GM18498 (cell line): ENCODE measurements around the gene MATN1.
"Not testable (repeated sequence)": the region's sequence is repeated elsewhere in the genome, so short reads cannot be mapped to it uniquely, and the experiment has no call there.

Source experiments
- ATAC-seq: cut with Tn5 transposase; IDR thresholded peaks from one replicate; pipeline ENCODE4 v1.9.1; 2021; ENCODE audit warnings: mild to moderate bottlenecking, moderate library complexity; ENCODE audit not compliant: unreplicated experiment

The MATN1 gene

DNA sequence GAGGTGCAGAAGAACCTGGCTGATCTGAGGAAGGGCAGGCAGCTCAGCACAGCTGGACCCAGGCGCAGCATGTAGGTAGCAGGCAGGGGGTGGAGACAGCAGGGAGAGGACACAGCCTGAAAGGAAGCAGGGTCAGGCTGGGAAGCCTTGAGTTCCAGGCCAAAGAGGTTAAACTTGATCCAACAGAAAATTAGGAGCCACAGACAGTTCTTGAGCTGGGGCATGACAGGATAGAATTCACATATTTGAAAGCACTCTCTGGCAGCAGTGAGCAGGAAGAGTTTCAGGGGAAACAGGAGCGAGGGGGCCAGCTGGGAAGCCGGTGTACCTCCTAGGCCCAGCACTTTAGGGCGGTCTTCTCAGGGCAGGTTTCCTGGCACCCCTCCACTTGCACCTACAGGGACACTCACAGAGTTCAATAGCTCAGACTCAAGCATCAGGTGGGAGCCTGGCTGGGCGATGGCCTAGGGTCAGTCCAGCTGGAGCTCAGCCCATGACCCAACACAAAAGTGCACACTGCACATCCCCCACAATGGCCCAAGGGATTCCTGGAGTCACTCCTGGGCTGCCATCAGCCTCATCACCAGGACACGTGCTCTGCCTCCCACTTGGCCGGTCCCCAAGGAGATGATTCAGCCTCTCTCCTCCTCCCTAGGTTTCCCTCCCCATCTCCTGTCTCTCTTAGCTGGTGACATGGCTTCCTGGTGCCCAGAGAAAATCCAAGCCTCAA is 22.7 kb downstream of the MATN1 start:
- ATAC-seq: no peak

DNA sequence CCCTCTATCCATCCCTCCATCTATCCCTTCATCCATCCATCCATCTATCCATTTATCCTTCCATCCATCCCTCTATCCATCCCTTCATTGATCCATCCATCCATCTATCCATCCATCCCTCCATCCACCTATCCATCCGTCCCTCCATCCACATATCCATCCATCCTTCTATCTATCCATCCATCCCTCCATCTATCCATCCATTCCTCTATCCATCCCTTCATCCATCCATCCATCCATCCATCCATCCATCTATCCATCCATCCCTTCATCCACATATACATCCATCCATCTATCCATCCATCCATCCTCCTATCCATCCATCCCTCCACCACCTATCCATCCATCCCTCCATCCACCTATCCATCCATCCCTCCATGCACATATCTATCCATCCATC is 23.6 kb downstream of the MATN1 start:
- ATAC-seq: no peak

DNA sequence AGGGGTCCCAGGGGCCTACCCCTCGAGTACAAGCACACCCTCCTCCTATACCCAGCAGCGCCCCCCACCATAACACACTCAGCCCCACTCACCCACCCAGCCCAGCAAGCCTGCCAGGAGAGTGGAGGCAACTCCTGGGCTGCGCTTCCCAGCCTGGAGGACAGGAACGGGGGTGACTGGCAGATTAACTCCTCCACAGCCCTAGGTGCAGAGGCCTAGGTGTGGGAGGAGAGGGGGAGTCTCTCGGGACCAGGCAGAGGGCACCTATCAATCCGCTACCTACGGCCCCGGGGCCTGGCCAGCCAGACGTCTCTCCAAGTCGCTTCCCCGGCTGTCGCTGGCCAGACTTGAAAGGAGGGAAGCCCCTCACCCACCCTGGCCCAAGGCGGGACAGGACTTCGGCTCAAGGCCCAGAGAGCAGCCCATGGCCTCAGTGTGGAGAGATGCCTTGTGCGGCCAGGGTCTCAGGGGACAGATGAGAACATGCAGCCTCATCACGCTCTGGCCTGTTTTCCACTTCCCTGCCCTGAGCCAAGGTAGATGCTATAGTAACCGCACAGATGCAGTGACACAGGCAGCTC is 24.9 kb downstream of the MATN1 start:
- ATAC-seq: no peak

DNA sequence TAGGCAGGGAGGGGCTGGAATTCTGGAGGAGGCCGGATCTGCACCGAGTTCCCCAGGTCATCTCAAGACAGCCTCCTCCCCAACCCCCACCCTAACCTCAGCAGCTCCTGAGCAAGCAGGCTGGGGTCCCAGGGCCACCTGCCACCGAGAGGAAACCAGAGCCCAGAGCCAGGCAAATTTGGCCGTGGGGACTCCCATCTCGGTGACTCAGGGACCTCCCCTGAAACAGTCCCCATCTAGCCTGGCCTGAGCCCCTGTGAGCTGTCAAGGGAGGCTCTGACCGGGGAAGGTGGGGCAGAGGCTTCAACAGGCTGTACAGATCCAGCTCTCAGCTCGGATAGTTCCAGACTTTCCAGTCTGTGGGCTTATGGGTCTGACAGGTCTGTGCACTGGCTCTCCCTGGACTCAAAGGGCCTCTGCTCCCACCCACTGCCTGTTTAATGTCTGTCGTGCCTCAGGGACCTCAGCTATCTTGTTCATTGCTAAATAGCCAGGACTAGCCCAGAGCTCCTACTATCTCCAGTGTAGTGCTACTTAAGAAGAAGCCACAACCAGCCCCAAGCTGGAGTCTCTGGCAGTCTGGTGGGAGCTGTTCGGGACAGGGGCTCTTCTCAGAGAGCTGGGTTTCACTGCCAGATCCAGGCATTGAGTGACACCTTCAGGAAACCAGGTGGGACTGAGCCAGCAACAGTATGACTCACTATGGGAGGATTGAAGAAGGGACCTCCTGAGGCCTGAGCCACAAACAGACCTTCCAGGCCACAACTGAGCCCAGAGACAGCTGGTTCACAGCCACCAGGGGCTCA is 25.6 kb downstream of the MATN1 start:
- no peak for ATAC-seq

DNA sequence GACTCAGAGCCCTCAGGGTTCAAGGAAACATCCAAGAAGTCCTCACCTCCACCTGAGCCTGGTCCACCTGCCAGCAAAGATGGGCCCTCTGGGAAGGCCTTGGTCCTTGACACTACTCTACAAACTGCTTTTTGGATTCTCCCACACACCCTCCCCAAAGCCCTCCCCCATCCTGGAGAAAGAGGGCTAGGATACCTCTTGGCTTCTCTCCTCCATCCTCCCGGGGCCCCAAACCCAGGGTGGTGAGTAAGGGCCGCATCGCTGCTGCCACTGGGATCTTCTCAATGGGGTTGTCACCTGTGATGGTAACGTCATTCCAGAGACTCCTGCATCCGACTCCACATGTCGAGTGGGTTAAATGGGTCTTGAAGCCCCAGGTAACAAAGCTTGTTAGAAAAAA is 26.6 kb downstream of the MATN1 start:
- ATAC-seq: no peak

DNA sequence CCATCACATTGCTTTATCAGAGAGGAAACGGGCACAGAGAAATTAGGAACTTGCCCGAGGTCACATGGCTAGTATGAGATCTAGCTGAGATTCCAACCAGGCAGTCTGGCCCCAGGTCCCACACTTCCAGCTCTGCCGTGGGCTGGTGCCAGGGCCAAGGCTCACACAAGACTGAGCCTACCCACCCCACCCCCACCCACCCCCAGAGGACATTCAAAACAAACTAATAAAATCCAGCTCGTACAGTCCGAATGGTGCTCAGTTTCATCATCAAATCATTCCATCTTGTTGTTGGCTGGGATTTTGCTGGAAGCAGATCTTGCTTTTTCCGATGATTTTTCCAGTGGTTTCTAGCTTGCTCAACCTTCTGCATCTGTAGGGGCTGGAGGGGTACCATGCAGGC is 27.9 kb downstream of the MATN1 start:
- ATAC-seq: no peak

DNA sequence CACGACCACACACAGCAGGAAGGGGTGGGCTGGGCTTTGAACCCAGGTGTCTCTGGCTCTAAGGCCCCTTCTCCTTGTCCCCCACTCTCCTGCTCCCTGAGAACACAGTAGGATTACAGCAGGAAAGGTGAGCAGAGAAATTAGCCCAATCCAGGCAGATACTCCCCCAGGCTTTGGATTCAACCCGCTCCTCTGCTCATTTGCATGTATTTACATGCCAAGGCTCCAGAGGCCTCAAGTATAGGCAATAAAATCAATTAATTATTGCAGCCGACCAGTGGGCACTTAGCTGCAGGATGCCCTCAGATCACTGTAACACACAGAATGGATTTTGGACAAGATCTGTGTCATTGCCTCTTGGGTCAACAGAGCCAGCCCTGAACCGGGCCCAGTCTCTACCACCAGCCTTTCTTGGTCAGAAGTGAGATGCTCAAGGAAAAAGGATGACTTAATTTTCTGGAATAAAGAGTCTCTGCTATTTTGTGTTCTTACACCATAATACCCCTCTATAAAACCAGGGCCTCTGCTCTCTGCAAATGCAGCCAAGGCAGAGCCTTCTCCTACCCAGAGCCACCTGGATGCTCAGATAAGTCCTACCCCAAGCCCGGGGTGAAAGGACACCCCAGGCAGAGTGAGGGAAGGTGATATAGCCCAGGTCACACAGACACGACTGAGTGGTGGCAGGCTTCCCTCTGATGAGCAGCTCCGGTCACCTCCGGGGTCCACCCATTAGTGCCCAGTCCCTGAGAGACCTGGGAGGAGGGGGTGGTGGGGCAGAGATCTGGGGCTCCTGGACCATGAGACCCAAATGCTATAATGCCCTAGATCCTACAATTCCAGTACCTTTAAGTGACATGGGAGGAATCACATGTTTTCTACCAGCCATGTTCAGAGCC is 28.9 kb downstream of the MATN1 start:
- no peak for ATAC-seq

DNA sequence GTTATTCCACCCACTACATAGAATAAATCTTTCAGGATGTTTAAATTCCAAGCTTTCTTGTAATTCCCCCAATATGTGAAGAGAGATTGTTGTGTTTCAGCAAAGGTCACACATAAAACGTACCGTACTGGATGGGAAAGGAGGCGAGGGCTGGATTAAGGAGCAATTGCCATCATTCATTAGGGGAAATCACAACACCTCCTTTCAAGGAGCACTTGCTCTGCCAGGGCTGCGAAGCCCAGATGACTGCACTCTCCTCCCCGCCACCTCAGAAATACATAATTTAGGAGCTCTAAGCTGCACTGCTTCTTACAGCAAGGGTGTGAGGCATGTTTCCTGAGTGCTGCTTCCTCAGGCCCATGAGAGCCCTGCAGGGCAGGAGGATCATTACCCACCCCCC is 29.6 kb downstream of the MATN1 start:
- ATAC-seq: no peak

DNA sequence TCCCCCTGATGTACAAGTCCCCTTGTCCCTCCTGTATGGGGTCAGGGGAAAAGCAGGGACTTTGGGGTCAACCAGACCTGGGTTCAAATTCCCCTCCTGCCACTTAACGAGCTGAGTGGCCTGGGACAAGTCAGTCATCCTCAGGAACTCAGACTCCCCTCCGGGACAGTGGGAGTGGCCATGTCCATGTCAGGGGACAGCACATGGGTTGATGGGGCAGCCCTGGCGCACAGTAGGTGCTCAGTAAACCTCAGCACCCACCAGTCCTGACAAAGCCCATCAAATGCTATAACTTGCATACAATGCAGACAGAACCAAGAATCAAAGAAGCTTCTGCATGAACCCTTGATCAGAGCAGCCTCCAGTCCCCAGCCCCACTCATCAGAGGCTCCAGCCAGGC is 30.0 kb downstream of the MATN1 start:
- ATAC-seq: no peak

DNA sequence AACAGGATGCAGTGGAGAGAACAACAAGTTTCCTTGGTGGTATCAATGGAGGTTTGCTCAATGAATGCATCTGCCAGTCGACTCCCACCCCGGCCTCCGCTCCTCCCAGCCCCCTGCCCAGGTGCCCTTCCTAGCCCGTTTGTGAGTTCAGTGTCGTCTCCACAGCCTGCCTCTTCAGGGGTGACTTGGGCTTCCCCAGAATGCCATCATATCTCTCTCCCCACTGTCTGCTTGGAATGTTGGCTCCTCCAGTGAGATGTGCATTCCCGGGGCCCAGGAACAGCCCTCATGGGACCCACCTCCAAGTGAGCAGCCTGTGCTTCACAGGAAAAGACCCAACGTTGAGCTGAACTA is 30.5 kb downstream of the MATN1 start:
- ATAC-seq: no peak

DNA sequence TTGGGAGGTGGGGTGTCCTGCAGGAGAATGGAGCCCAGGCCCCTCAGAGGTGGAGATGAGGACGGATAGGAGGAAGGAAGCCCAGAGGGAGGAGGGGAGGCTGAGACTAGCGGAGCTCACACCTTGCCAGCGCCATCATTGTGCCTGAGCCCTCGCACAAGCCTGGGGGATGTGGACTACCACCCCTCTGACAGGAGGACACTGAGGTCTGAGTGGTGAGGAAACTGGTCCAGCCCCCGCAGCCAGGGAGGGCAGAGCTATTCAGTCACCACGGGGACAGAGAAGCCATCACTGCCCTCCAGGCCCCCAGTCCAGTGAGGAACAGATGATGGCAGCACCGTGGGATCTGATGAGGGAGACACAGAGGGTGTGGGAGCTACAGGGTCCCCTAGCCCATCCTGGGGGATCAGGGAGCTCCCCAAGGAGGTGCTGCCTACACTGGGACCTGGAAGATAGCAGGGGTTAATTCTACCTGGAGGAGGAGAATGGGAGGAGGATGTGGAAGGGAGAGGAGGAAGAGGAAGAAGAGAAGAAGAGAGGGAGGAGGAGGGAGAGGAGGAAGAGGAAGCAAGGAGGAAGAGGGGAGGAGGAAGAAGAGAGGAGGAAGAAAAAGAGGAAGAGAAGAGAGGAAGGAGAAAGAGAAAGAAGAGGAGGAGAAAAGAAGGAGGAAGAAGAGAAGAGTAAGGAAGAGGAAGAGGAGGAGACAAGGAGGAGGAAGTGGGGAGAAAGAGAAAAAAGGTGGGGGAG is 31.0 kb downstream of the MATN1 start:
- no peak for ATAC-seq

DNA sequence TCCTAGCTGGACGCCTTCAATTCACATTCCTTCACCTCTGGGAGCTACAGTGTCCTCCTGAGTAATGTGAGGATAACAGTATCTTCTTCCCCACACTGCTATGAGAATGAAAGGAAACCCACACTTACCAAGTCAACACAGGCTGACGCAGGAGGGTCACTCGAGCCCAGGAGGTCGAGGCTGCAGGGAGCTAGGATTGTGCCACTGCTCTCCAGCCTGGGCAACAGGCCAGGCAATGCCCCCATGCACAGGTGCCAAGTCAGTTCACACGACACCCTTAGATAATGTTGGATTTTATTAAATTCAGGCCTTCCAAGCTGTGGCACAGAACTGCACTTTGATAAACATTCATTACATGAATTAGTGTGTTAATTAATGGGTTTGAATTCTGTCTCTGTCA is 31.9 kb downstream of the MATN1 start:
- no peak for ATAC-seq

DNA sequence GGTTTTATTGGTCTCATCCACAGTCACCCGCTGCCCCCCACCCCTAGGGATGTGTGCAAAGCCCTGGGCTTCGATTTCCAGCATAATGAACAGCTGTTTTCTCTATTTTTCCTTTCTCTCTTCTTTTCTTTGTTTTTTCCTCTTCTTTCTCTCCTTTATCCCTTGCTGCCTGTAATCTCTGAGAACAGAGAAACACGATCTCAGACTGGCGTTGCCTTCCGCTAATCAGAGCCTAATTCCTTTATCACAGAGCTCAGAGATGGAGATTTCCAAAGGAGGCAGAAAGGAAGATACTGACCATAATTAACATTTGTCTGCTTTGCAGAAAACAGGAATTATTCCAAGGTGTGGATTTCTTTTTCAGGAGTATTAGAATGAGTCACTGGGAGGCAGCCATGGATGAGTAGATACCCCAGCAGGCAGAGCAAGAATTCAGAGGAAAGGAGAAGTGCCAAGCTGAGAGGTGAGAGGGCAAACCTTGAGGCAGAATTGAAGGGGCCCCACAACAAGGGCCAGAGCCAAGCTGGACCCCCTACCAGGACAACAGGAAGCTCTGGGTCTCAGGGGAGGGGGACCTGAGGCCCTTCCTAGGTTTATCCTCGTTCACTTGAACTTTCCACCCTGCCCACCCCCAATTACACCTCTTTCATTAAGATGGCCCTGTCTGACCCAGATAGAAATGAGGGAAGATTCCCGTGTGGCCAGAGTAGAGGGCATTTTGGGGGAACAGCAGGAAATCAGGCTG is 33.3 kb downstream of the MATN1 start:
- no peak for ATAC-seq

DNA sequence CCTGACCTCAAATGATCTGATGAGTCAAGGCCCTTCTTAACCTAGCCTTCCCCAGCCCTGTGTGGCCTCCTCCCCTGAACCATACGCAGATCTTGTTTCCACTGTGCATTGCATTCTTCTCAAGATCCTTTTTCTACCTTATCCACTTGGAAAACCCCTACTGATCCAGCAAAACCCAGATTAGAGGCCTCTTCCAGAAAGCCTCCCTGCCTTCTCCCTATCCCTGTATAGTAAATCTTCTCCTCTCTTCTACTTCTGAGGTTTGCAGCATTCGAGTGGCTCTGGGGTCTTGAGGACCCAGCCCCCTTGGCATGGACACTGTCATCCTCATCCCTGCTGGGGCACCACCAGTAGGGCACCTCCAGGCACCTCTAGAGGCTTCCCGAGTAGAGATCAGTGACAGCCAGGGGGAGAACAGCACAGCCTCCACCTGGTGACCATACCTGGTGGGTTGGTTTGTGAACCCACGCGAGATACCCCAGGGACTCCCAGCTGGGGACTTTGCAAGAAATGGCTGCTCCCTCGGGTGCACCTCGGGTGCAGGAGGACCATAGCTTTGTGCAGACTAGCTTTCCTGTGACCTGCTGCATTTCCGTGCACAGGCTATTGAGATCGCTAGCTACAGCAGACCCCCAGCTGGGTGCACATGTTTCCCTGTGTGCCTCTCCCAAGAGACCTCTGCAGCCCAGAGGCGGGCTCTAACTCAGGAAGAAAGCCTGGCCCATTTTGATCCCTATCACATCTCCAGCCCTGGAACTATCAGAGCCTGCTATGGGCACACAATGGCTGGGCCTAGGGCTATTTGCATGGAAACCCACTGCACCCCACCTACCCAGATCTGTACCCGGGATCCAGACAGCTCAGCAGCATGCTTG is 34.2 kb downstream of the MATN1 start:
- ATAC-seq: no peak

DNA sequence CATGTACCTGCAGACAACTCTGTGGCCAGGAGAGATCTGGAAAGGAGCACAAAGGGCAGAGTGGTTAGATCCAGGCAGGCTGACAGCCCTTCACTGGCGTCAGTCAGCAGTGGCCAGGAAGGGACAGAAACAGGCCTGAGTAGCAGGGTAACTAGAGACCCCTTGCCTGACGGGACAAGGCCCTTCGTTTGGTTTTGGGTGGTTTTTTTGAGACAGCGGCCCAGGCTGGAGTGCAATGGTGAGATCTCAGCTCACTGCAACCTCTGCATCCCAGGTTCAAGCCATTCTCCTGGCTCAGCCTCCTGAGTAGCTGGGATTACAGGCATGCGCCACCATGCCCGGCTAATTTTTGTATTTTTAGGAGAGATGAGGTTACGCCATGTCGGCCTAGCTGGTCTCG is 34.9 kb downstream of the MATN1 start:
- ATAC-seq: not testable (repeated sequence)

DNA sequence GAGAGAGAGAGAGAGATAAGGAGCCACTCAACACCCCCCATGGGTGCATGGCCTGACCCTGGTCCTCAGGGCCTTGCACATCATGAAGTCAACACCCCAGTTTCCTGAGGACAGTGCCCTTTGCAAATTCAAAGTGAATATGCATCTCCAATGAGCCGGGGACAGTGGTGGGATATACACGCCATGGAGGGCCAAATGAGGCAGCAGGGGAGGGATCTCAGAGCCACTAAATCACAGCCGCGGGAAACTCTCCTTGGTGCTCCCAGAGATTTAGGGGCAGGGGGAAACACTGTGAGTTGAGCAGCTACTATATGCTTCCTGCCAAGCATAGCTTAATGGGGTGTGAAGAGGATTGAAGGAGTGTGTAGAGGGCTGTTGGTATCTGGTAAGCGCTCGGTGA is 35.5 kb downstream of the MATN1 start:
- ATAC-seq: no peak

DNA sequence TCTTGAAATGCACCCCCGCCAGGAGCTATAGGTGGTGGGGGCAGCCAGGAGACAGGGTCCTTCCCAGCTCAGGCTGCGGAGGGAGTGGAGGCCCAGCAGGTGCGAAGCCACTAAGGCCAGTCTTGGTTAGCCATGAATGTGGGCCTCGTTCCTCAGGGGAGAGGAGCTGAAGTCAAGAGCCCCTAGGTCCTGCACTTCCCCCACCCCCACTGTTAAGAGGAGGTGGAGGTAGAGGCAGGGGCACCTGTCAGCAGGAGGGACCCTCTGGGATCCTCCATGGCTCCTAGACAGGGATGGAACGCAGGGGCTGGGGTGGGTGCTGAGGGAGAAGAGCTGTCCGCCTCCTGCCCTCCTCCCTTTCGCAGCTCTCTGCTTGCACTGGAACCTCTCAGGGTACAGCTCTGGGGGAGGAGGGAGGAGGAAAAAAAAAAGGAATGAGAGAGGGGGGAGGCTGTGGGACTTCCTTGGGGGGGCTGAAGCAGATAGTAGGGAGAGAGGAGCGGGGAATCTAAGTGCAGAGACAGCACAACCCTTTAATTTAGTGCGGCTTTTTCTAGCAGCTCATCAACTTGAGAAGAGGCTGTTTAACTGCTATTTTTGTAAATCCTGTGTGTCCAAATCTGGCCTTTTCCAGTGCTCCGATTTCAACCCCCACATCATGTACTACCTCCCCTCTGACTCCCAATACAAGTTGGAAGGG is 37.0 kb downstream of the MATN1 start:
- no peak for ATAC-seq

DNA sequence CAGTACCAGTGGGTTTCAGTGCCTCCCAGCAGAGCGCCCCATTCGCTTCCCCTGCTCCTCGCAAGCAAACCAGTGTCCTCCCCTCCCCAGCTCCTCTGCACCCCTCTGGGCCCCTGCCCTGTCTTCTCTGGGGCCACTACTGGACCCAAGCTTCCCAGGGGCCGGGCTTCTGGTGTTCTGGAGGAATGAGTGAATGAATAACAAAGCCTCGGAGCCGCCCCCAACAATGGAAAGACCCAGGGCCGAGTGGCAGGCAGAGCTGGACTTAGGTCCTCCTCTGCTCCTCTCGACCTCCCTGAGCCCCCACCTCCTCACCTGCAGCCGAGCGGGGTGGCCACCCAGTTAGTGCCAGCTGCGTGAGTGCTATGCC is 37.6 kb downstream of the MATN1 start:
- no peak for ATAC-seq
